ENCODE measurements around the gene SFI1. TPM values are rescaled to one million over a fixed set of nuclear protein-coding genes. Genes with fewer than 3 reads are reported as not detected.

SFI1 gene
- total RNA-seq, 1 experiment from 2014 or later, result 53.1 TPM

DNA sequence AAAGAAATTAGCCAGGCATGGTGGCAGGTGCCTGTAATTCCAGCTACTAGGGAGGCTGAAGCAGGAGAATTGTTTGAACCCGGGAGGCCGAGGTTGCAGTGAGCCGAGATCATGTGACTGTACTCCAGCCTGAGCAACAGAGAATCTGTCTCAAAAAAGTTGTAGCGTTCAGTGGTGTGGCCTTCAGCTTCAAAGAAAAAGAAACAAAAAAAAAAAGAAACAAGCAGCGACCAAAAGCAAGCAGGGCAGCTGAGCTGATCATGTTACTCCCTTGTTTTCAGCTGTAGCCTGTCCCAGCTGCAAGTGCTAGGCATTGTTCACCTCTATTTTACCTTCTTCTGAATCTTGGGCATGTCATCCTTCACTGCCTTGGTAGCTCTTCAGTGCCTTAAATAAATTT is 37.0 kb downstream of the SFI1 start:
- H3K9ac ChIP-seq (ENCODE audit: low read length), result no peak overlapping the region
- H3K9me2 ChIP-seq (ENCODE audit: insufficient read depth), result no peaks in the 10 kb centered on the region
- intact Hi-C loops (cut with micrococcal nuclease), result no loop called here
- POLR2A ChIA-PET, result interaction anchor here (0.8 kb wide), 1 partner anchor 9 kb away, joined by 3 read pairs; no protein-coding TSS in a partner anchor
- H3K4me3 ChIP-seq (replicated peaks in 1 of 2; ENCODE audit: low read depth in 1 of 2, low read length in 2 of 2), result no peak overlapping the region
- H3K4me1 ChIP-seq (ENCODE audit: control insufficient read depth in 1 of 2, insufficient read depth in 2 of 2, low read length in 2 of 2), result no peaks in the 10 kb centered on the region
- TF ChIP-seq EZH2phosphoT487 (IDR thresholded peaks at IDR 0.05; ENCODE audit: borderline replicate concordance) (no peak), POLR2A (IDR thresholded peaks at IDR 0.05; ENCODE audit: borderline replicate concordance, extremely low read depth, insufficient read depth, insufficient read length) (no peak), RAD21 (IDR thresholded peaks at IDR 0.05; ENCODE audit: low read depth) (no peak), YY1 (IDR thresholded peaks at IDR 0.05; ENCODE audit: extremely low read depth, insufficient replicate concordance, low read depth, low read length) (no peak), EGR1 (IDR thresholded peaks at IDR 0.05; ENCODE audit: low read depth) (no peak), ZFX (IDR thresholded peaks at IDR 0.05) (no peak), MAX (IDR thresholded peaks at IDR 0.05) (no peak), ZNF274 (IDR thresholded peaks at IDR 0.05; ENCODE audit: low read depth, low read length) (no peak), SIN3A (IDR thresholded peaks at IDR 0.05; ENCODE audit: low read depth) (no peak), CEBPB (IDR thresholded peaks at IDR 0.05; ENCODE audit: low read depth) (no peak), ELF1 (IDR thresholded peaks at IDR 0.05; ENCODE audit: borderline replicate concordance, low read depth) (no peak), EZH2 (IDR thresholded peaks at IDR 0.05) (no peak), JUND (IDR thresholded peaks at IDR 0.05) (no peak), TCF7L2 (IDR thresholded peaks at IDR 0.05; ENCODE audit: borderline replicate concordance, extremely low read depth, insufficient read depth, insufficient read length) (no peak), SRF (IDR thresholded peaks at IDR 0.05; ENCODE audit: low read depth) (no peak), POLR2AphosphoS5 (IDR thresholded peaks at IDR 0.05; ENCODE audit: low read depth, low read length) (no peak), SP1 (IDR thresholded peaks at IDR 0.05; ENCODE audit: low read depth) (no peak)
- TF ChIP-seq, protein P1, sequence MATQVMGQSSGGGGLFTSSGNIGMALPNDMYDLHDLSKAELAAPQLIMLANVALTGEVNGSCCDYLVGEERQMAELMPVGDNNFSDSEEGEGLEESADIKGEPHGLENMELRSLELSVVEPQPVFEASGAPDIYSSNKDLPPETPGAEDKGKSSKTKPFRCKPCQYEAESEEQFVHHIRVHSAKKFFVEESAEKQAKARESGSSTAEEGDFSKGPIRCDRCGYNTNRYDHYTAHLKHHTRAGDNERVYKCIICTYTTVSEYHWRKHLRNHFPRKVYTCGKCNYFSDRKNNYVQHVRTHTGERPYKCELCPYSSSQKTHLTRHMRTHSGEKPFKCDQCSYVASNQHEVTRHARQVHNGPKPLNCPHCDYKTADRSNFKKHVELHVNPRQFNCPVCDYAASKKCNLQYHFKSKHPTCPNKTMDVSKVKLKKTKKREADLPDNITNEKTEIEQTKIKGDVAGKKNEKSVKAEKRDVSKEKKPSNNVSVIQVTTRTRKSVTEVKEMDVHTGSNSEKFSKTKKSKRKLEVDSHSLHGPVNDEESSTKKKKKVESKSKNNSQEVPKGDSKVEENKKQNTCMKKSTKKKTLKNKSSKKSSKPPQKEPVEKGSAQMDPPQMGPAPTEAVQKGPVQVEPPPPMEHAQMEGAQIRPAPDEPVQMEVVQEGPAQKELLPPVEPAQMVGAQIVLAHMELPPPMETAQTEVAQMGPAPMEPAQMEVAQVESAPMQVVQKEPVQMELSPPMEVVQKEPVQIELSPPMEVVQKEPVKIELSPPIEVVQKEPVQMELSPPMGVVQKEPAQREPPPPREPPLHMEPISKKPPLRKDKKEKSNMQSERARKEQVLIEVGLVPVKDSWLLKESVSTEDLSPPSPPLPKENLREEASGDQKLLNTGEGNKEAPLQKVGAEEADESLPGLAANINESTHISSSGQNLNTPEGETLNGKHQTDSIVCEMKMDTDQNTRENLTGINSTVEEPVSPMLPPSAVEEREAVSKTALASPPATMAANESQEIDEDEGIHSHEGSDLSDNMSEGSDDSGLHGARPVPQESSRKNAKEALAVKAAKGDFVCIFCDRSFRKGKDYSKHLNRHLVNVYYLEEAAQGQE (IDR thresholded peaks at IDR 0.05; ENCODE audit: low read depth), result no peak
- TF ChIP-seq, protein P2, sequence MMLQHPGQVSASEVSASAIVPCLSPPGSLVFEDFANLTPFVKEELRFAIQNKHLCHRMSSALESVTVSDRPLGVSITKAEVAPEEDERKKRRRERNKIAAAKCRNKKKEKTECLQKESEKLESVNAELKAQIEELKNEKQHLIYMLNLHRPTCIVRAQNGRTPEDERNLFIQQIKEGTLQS (IDR thresholded peaks at IDR 0.05), result no peak
- TF ChIP-seq, protein P3, sequence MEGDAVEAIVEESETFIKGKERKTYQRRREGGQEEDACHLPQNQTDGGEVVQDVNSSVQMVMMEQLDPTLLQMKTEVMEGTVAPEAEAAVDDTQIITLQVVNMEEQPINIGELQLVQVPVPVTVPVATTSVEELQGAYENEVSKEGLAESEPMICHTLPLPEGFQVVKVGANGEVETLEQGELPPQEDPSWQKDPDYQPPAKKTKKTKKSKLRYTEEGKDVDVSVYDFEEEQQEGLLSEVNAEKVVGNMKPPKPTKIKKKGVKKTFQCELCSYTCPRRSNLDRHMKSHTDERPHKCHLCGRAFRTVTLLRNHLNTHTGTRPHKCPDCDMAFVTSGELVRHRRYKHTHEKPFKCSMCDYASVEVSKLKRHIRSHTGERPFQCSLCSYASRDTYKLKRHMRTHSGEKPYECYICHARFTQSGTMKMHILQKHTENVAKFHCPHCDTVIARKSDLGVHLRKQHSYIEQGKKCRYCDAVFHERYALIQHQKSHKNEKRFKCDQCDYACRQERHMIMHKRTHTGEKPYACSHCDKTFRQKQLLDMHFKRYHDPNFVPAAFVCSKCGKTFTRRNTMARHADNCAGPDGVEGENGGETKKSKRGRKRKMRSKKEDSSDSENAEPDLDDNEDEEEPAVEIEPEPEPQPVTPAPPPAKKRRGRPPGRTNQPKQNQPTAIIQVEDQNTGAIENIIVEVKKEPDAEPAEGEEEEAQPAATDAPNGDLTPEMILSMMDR (IDR thresholded peaks at IDR 0.05 in 2 of 3, conservative IDR thresholded peaks at IDR 0.05 in 1 of 3; ENCODE audit: borderline replicate concordance in 1 of 3, insufficient read depth in 1 of 3, low read depth in 2 of 3, low read length in 2 of 3), result no peak
- no peak overlapping the region for H2AFZ ChIP-seq (ENCODE audit: low read depth, low read length, poor library complexity, severe bottlenecking)
- DNase-seq (ENCODE audit: low read depth, low spot score) (no peak), ATAC-seq (no peak)
- H3K79me2 ChIP-seq (ENCODE audit: insufficient read depth, low read length), result no peaks in the 10 kb centered on the region
- H3K27me3 ChIP-seq (ENCODE audit: insufficient read depth, low read length), result no peaks in the 10 kb centered on the region
- no peak overlapping the region for H3K27ac ChIP-seq (ENCODE audit: low read depth, low read length)
- no TSS peak for BruUV-seq (replicated peaks)
- no peaks in the 10 kb centered on the region for H4K20me1 ChIP-seq (ENCODE audit: insufficient read depth)
- RAD21 ChIA-PET (ENCODE audit: low non-redundant PET in 1 of 2, low total read pairs in 2 of 2, uncharacterized antibody in 2 of 2, unreplicated experiment in 2 of 2), result no interaction called here
- no peak overlapping the region for H3K4me2 ChIP-seq (ENCODE audit: low read length)
- no peaks in the 10 kb centered on the region for H3K36me3 ChIP-seq (ENCODE audit: control insufficient read depth in 1 of 2, insufficient read depth in 2 of 2, low read length in 2 of 2)
- no peaks in the 10 kb centered on the region for H3K9me3 ChIP-seq (ENCODE audit: control insufficient read depth in 1 of 2, insufficient read depth in 1 of 2, low read depth in 1 of 2, low read length in 2 of 2)
- CTCF ChIA-PET, result no interaction called here

All from HCT116 (cell line).